SK-N-SH treated with all-trans-retinoic acid at 6 μM for 48 hours (cell line): ENCODE data around the gene RARS2.

Experiments used
- ARNTL ChIP-seq: fragments of 450-650 bp; formaldehyde crosslinking; IDR thresholded peaks from 2 replicates; pipeline ENCODE4 v1.5.0; 2020; ENCODE audit warnings: low read depth, mild to moderate bottlenecking, moderate library complexity, borderline replicate concordance
- BACH2 ChIP-seq: fragments of 250-450 bp; sonication (Bioruptor Pico); IDR thresholded peaks from 2 replicates; pipeline ENCODE4 v1.9.0; 2021; ENCODE audit warnings: mild to moderate bottlenecking, borderline replicate concordance
- CSRNP3 ChIP-seq: fragments of 250-450 bp; sonication (Bioruptor Pico); IDR thresholded peaks from 2 replicates; pipeline ENCODE4 v1.5.1; 2021; ENCODE audit warnings: mild to moderate bottlenecking, moderate library complexity
- GLIS3 ChIP-seq: fragments of 250-450 bp; sonication (Bioruptor Pico); IDR thresholded peaks from 2 replicates; pipeline ENCODE4 v1.5.0; 2020; ENCODE audit warnings: mild to moderate bottlenecking, moderate library complexity
- PATZ1 ChIP-seq: fragments of 250-450 bp; sonication (Bioruptor Pico); IDR thresholded peaks from 2 replicates; pipeline ENCODE4 v1.8.0; 2020; ENCODE audit warnings: mild to moderate bottlenecking, moderate library complexity, borderline replicate concordance
- POU6F1 ChIP-seq: fragments of 250-450 bp; sonication (Bioruptor Pico); IDR thresholded peaks from 2 replicates; pipeline ENCODE4 v1.8.0; 2021; ENCODE audit warnings: low read depth, mild to moderate bottlenecking, moderate library complexity, borderline replicate concordance
- TCF4 ChIP-seq: fragments of 250-450 bp; sonication (Bioruptor Pico); IDR thresholded peaks from 2 replicates; pipeline ENCODE4 v1.8.0; 2021; ENCODE audit warnings: mild to moderate bottlenecking, moderate library complexity, borderline replicate concordance
- ZFP30 ChIP-seq: fragments of 450-650 bp; formaldehyde crosslinking; IDR thresholded peaks from 2 replicates; pipeline ENCODE4 v1.5.0; 2022; ENCODE audit warnings: mild to moderate bottlenecking, moderate library complexity

GRCh38 chr6:87630746-87631145 lies 41.0 kb upstream of the RARS2 start:
- TF ChIP-seq POU6F1 (no peak), ZFP30 (CRISPR knock-in tag) (no peak), BACH2 (no peak), PATZ1 (CRISPR knock-in tag) (no peak), GLIS3 (CRISPR knock-in tag) (no peak), TCF4 (CRISPR knock-in tag) (no peak), CSRNP3 (CRISPR knock-in tag) (no peak), ARNTL (CRISPR knock-in tag) (no peak)
